ENCODE data around the gene ZFYVE28. TPM values are rescaled to one million over a fixed set of nuclear protein-coding genes. Genes with fewer than 3 reads are reported as not detected.
A peak's percentile ranks its signal among the peaks of the same experiment; 100 is the strongest.

The ZFYVE28 gene
- total RNA-seq, 3 donors from 2014 or later = 32.4 to 56.4 (median 42.9) TPM

DNA sequence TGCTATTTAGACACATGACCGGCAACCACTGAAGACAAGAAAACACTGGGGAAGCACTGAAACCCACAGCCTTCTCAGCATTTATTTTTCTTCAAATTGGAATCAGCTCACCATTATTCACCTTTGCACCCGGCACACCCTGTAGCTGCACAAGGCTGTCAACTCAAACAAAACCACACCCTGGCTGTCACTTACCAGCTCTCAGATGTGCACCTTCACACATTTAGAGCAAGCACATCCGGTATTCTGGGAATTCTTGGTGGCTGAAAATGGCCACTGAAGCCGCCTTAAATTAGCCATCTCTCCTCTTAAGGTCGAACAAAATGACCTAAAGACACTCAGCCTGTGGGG, 5.9 kb downstream of the ZFYVE28 start:
- DNase-seq (peak; percentile 69 to 92 (median 71)), ATAC-seq (peak; percentile 75)
- no peak overlapping the region for H3K4me3 ChIP-seq

GRCh38 chr4:2411786-2412510, 6.5 kb downstream of the ZFYVE28 start:
- TF ChIP-seq, protein P1, sequence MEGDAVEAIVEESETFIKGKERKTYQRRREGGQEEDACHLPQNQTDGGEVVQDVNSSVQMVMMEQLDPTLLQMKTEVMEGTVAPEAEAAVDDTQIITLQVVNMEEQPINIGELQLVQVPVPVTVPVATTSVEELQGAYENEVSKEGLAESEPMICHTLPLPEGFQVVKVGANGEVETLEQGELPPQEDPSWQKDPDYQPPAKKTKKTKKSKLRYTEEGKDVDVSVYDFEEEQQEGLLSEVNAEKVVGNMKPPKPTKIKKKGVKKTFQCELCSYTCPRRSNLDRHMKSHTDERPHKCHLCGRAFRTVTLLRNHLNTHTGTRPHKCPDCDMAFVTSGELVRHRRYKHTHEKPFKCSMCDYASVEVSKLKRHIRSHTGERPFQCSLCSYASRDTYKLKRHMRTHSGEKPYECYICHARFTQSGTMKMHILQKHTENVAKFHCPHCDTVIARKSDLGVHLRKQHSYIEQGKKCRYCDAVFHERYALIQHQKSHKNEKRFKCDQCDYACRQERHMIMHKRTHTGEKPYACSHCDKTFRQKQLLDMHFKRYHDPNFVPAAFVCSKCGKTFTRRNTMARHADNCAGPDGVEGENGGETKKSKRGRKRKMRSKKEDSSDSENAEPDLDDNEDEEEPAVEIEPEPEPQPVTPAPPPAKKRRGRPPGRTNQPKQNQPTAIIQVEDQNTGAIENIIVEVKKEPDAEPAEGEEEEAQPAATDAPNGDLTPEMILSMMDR (IDR thresholded peaks at IDR 0.05) = no peak
- ATAC-seq = no peak
- no peaks in the 10 kb centered on the region for H3K9me3 ChIP-seq
- H3K4me3 ChIP-seq = no peak overlapping the region
- H3K36me3 ChIP-seq (ENCODE audit: low read depth) = no peaks in the 10 kb centered on the region
- peaks cover 30% of the 10 kb centered on the region for H3K4me1 ChIP-seq (ENCODE audit: low read depth)
- intact Hi-C loops (cut with DNase I, micrococcal nuclease) = no loop called here
- DNase-seq = peak; percentile 29 to 57 (median 51)

More for the DNA sequence above, 5.9 kb downstream of the ZFYVE28 start:
- H3K36me3 ChIP-seq (ENCODE audit: low read depth) = no peaks in the 10 kb centered on the region
- TF ChIP-seq, protein P1 (IDR thresholded peaks at IDR 0.05) = no peak
- H3K4me1 ChIP-seq (ENCODE audit: low read depth) = peaks cover 31% of the 10 kb centered on the region
- intact Hi-C loops (cut with DNase I, micrococcal nuclease) = no loop called here
- no peaks in the 10 kb centered on the region for H3K9me3 ChIP-seq

DNA sequence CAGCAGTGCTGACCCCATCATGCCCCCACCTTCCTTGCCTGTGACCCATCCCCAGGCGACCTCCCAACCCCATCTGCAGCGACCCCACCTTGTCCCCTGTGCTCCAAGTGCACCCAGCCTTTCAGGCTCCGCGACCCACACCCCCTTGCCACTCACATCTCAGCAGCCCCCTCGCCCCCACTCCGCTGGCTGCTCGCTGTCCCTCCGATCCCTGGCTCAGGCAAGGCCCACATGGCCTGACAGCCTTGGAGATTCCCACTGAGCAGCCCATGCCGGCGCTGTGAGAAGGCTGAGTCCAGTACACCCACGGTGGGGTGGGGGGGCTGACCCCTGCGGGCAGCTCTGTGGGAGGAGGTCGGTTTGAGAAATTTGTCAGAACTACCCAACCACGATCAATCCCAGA, 9.1 kb downstream of the ZFYVE28 start:
- peak in 1 of 3 donors; percentile 50 for DNase-seq

DNA sequence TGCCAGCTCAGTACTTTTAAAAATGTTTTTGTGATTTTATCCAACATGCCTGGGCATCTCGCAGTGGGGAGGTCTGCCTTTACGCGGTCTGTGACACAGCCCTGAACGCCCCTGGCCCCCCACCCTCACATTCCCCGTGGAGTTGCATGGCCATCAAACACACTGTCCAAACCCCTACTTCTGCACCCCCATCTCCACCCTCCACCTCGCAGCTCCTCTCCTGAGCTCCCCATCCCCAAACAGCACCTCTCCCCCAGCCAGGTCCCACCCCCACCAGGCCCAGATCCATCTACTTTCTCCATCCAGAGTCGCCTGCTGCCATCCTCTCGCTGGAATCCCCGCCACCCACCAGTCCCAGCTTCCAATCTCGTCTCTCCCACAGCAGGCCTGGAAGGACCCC, 9.5 kb downstream of the ZFYVE28 start:
- DNase-seq = no peak
- peaks cover 21% of the 10 kb centered on the region for H3K4me1 ChIP-seq (ENCODE audit: low read depth)
- H3K9me3 ChIP-seq = no peaks in the 10 kb centered on the region
- no peak overlapping the region for H3K4me3 ChIP-seq
- TF ChIP-seq, protein P1 (IDR thresholded peaks at IDR 0.05) = no peak
- intact Hi-C loops (cut with DNase I, micrococcal nuclease) = no loop called here
- no peak for ATAC-seq
- no peaks in the 10 kb centered on the region for H3K36me3 ChIP-seq (ENCODE audit: low read depth)

More for the DNA sequence above, 9.1 kb downstream of the ZFYVE28 start:
- H3K36me3 ChIP-seq (ENCODE audit: low read depth) = no peaks in the 10 kb centered on the region
- no peak overlapping the region for H3K4me3 ChIP-seq
- H3K9me3 ChIP-seq = no peaks in the 10 kb centered on the region
- intact Hi-C loops (cut with DNase I, micrococcal nuclease) = no loop called here
- H3K4me1 ChIP-seq (ENCODE audit: low read depth) = peaks cover 25% of the 10 kb centered on the region
- TF ChIP-seq, protein P1 (IDR thresholded peaks at IDR 0.05) = no peak
- ATAC-seq = no peak

- ATAC-seq = peak; percentile 14
- H3K9me3 ChIP-seq = no peaks in the 10 kb centered on the region
- H3K4me1 ChIP-seq (ENCODE audit: low read depth) = peaks cover 16% of the 10 kb centered on the region
- intact Hi-C loops (cut with DNase I, micrococcal nuclease) = no loop called here
- H3K36me3 ChIP-seq (ENCODE audit: low read depth) = no peaks in the 10 kb centered on the region
- TF ChIP-seq, protein P1 (IDR thresholded peaks at IDR 0.05) = no peak
- H3K4me3 ChIP-seq = no peak overlapping the region
- DNase-seq = peak; percentile 67 to 82 (median 76)
Observed at GRCh38 chr4:2408401-2408958, 10.0 kb downstream of the ZFYVE28 start.

Measured in mucosa of descending colon (tissue), 3 donors.